HG02642 (cell line): Measurements from ENCODE around the gene ABAT.
"Not testable (repeated sequence)": the region's sequence is repeated elsewhere in the genome, so short reads cannot be mapped to it uniquely, and the experiment has no call there.

Experiments
- ATAC-seq: cut with Tn5 transposase; IDR thresholded peaks from one replicate; pipeline ENCODE4 v1.9.1; 2021; ENCODE audit warnings: mild to moderate bottlenecking; ENCODE audit not compliant: unreplicated experiment, poor library complexity

Gene ABAT

DNA sequence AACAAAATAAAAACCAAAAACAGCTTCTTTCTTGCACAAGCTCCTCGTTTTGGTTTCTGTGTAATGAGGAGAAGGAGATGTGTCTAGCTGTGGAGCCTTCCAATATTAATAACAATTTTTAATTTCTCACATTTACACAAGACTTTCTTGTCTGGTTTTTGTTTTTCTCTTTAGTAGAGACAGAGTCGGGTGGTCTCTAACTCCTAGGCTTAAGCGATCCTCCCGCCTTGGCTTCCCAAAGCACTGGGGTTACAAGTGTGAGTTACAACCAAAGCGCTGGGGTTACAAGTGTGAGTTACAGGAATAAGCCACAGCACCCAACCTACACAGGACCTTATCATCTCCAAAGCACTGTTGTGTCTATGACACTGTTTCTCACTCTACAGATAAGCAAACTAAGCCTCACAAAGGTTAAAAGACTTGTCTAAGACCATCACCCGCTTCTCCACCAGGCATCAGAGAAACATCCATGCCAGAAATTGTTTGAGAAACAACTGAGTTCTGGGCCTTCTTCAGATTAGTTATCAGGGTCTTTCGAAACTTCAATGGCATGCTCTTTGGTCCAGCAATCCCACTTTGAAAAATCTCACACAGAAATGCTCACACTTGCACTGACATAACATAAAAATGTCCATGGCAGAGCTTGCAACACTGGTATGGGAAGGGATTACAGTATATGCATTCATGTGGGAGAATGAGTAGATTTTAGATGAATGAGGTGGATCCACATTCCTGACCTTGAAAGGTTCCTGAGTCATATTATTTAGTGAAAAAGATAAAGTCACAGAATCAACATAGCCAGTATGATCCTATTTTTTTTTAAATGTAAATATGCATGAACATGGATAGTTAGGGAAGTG is 3.9 kb downstream of the ABAT start:
- ATAC-seq: no peak

DNA sequence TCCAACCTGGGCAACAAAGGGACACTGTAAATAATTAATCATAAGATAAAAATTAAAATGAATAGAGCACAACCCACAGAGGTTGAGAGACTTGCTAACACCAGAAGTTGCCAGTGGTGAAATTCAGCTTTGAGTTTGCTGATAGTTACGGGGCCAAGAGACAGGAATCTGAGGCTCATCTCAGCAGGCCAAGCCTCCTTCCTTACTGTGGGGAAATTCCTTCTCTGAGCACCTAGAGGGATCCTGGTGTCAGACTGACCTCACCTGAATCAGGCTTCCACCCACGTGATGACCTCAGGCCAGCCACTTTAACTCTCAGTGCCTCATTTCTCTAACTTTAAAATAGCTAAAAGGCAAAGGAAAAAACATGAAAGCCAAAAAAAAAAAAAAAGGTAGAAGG is 4.7 kb downstream of the ABAT start:
- no peak for ATAC-seq

DNA sequence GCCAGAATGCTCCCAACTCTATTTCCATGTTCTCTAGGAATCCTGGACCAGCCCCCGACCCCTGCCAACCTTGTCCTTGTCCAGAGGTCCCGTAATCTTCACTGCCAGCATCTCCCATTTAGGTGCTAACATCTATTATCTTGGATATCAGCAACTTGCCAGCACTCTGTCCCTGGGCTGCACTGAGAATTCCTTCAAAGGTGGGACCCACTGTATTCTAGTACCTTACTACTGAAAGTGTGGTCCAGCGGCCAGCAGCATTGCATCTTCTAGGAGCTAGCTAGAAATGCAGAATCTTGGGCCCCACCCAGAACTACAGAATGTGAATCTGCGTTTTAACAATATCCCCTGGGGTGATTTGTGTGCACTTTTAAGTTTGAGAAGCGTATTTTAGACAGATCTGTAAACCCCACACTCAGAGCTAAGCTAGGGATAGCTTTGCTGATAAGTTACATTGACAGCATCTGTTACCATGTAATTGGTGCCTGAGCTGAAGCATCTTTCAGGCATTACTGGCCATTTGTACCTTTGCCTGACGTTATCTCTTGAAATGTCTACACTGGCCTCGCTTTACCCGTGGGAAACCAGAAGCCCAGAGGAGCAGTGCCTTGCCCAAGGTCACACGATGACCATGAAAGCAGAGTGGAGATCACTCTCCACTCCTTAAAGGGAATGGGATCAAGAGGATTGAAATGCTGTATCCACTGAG is 8.3 kb downstream of the ABAT start:
- no peak for ATAC-seq

DNA sequence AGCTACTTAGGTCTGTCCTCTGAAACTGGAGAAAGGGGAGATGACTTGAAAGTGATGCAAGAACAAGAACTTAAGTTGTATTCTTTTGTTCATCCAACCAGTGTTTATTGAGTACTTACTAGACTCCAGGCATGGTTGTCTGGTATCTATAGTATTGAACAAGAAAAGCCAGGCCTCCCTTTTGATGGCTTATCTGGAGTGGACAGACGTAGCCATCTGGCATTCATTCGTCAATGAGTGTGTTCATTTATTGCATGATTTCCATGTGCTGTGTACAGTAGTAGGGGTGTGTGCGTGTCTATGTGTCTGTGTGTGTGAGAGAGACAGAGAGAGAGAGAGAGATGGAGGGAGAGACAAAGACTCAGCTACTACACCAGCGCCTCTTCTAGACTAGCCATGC is 9.2 kb downstream of the ABAT start:
- ATAC-seq: no peak

DNA sequence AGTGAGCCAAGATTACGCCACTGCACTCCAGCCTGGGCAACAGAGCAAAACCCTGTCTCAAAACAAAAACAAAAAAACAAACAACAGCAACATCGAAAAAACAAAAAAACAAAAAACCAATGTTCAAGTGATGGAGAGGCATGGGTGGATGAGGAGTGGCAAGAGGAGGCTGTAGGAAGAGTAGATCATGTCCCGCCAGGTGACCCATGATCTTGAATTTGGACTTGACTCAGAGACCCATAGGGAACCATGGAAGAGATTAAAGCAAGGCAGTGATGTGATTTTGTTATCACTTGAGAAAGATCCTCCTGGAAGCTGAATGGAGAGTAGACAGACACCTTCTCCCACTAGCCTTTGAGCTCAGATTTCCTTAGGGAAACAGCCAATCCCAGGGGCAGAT is 11.2 kb downstream of the ABAT start:
- no peak for ATAC-seq

DNA sequence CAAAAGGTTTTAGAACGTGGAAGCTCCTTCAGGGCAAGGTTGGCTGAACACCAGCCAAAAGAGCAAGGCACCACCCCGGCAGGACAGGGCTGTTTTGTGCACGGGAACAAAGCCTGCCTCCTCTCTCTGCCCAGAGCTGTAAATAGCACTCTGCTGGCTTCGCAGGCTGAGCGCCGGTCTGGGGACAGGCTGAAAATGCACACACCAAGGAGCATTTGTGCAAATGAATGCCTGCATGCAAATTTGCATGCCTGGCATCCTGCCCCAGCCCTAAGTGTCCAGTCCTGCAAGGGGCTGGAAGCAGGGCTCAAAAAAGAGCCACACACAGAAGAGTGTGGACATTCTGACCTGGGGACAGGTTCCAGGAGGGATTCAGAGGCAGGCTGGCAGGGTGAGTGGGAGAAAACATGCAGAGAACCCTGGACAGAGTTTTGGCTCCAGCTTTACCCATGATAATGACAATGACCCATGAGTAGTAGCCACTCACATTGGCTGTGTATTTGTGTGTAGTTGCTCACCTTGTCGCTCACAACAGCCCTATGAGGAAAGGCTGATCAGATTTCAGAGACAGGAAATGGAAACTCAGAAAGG is 11.7 kb downstream of the ABAT start:
- ATAC-seq: no peak

DNA sequence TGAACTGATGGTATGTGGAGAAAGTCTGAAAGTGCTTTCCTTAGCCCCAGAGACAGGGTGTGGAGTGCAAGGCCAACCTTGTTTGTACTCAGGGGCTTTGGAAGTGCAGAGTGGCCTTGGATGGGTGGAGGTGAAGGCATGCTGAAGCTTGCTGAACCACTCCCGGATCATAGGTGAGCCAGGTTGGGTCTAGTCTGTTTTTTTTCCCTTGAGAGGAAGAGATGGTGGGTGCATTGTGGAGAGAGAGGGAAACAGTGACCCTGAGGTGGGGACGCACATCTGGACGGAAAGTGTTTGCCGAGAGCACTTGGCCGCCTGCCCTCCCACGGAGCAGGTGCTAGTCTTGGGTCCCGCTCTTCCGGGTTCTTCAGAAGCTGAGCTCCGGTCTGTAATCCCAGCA is 12.5 kb downstream of the ABAT start:
- ATAC-seq: no peak

DNA sequence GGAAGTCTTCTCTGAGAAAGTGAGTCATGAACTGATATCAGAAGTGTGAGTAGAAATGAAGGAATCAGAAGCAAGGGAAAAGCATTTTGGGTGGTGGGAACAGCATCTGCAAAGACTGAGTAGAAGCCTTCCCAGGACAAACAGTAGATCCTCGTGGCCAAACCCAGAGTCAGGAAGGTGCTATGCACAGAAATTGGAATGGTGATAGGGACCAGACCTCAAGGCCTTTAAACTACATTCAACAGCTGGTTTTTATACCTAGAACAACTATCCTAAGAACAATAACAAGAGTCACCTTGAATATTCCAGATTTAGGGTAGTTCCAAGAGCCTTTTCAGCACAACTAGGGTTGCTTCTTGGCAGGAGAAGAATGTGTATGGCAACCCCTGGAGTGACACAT is 15.3 kb downstream of the ABAT start:
- no peak for ATAC-seq

DNA sequence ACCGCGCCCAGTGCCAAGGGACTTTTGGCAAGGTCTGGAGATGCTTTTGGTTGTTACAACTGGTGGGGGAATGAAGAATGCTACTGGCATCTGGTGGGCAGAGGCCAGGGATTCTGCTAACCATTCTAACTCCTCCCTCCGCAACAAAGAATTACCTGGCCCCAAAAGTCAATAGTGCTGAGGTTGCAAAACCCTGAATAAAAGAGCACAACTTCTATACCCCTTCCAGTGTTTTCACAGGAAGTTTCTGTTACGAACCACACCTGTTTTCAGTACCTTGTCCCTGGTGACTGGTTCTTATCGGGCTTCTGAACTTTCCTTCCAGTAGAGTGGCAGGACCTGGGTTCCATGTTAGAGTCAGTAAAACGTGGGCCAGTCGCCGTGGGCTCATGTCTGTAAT is 17.3 kb downstream of the ABAT start:
- ATAC-seq: no peak

DNA sequence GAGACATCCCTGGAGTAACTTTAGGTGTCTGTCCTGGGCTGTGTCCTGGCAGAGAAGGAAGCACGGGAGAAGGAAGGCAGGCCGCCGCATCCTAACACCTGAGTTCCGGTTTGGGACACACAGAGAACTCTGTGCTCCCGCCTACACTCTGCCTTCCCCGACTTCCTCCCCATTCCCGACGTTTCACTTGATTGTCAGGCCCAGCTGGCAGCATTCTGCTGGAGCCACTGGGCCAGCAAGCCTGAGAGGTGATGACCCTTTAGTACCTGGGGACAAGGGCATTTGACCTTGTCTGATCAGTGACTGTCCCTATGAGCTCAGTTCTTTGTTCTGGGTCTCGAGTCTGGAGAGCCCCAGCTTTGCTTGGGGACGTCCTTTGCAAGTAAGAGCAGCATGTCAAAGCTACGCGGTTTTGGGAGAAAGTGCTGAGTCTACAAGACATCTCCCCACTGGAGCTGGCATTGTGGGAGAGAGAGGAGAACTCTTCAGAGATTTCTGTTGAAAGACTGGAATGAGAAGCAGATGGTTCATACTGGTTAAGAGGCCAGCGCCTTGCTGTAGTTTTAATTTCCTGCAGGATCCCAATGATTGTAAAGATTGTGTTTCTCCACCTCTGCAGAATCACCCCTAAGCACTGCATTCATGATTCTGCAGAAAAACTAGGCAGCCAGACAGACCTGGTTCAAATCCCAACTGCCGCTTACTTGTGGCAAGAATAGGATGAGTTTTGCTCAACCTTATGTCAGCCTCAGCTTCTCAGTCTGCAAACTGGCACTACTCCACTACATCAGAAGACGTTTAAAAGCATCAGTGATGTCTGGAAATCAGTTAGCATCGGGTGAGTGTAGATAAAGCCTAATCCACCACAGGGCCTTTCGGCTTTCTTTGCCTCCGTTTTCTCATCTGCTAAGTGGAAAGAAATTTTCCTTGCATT is 20.6 kb downstream of the ABAT start:
- ATAC-seq: no peak

DNA sequence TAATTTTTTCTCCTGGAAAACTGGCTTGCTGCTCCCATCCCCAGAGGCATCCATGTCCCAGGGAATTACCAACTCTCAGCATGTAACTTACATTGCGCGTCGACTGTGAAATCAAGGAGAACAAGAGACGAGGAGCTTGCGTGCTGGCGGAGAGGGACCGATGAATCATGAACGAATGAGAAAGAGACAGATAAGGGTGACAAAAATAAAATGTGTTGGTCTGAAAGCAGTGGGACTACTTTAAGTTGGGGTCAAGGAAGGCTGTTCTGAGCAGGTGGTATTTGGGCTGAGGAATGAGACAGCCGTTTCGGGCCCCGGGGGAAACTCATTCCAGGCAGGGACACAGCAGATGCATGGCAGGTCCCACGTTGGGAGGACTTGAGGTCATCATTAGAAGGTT is 22.5 kb downstream of the ABAT start:
- no peak for ATAC-seq

DNA sequence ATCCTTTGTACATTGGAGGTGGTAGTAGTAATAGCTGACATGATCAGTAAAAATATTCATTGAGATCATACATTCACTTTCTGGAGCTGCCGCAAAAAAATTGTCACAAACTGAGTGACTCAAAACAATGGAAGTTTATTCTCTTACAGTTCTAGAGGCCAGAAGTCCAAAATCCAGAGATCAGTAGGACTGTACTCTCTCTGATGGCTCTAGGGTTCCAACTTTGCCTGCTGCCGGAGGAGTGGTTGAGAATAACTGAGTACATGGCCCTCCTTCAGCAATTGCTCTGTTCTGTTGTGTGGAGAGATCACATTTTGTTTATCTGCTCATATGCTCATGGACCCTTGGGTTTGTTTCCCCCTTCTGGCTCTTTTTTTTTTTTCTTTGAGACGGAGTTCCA is 23.5 kb downstream of the ABAT start:
- ATAC-seq: no peak

DNA sequence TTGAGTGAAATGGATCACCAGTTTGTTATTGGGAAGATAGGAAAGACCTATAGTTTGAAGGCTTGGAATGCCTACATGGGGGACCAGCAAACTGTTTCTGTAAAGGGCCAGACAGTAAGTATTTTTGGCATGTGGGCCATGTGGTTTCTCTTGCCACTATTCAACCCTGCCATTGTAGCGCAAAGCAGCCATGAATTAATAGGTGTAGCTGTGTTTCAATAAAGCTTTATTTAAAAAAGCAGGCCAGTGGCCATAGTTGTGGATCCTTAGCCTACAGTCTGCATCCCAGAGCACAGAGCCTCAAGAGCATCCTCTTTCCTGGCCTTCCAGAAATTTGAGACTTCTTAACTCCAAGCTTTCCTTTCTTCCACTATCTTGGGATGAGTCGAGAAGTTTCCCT is 29.3 kb downstream of the ABAT start:
- ATAC-seq: no peak

DNA sequence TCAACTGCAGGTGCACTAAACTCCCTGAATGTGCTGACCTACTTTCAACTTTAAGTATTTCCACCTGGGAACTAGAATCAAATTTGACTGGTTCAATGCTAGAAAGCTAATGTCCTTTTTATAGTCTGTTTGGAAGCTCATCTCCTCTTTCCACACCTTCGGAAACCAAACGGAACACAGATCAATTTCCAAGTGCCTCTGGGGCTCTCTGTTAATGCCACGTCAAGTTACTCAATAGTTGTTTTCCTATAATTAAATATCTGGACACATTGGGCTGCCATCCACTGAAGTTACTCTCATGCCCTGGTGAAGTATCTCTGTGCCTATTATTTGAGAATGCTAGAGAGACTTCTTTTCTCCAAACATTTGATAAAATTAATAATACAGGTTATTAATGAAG is 29.7 kb downstream of the ABAT start:
- no peak for ATAC-seq

DNA sequence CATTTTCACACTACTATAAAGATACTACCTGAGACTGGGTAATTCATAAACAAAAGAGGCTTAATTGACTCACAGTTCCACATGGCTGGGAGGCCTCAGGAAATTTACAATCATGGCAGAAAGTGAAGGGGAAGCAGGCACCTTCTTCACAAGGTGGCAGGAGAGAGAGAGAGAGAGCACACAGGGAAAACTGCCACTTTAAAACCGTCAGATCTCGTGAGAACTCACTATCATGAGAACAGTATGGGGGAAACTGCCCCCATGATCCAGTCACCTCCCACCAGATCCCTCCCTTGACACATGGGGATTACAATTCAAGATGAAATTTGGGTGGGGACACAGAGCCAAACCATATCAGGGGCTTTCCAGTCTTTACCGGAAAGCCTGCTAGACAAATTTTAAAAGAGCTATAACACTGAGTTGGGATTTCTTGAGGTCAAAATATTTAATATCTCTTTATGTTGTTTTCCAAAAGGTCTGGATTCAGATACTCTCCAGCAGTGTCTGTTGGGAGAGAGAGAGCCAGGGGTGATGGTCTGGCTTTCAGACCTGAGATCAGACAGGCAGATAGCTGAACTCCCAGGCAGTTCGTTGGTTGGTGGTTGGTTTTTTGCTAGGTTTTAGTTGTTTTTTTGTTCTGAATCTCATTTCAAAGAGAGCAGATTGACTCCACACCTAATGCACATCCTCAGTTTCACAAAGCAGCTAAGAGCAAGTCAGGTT is 30.8 kb downstream of the ABAT start:
- ATAC-seq: not testable (repeated sequence)

DNA sequence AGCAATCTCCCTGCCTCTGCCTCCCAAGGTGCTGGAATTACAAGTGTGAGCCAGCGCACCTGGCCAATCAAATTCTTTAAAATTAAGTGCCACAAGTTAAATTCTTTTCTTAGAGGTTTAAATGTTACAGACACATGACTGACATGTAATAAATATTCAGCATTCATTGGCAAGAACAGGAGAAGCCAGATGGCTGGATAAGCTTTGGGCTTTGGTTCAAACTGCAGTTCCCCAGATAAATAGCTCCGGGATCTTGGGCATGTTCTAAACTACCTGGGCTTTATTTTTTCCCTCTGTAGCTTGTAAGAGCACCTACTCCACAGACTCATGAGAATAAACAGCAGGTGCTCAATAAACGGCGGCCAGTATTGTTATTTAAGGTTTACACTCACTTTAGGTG is 34.1 kb downstream of the ABAT start:
- no peak for ATAC-seq

DNA sequence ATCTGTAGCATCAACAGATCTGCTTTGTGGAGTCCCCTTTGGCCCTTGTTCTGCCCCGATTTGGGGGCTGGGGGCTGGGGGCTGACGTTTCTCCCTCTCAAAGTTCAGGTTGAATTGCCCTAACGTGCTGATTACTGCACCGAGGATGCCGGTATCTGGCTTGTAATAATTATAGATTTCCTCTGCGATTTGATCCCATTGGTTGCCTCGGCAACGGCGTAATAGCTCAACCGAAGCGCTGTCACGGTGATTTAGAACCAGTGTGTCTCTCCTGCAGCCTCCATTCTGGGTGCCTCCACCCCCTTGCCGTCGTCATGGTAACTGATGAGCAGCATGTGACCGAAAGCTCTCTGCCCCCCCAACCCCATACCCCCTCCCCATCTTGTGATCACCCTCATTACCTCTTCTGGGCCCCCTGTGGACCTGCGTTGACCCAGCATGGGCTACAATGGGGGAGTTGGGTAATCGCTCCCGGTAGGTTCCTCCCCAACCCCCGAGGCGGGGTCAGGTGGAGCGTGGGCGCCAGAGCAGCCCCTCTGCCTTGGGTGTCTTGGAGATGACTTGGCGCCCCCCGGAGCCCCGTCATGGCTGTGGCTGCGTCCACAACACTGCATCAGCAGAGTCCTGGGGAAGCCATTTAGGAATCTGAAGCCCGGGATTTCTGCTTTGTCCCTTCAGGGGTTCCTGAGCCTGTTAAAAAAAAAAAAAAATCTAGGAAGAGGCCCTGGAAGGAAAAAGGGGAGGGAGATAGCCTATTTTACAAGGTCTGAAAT is 38.4 kb downstream of the ABAT start:
- ATAC-seq: no peak

DNA sequence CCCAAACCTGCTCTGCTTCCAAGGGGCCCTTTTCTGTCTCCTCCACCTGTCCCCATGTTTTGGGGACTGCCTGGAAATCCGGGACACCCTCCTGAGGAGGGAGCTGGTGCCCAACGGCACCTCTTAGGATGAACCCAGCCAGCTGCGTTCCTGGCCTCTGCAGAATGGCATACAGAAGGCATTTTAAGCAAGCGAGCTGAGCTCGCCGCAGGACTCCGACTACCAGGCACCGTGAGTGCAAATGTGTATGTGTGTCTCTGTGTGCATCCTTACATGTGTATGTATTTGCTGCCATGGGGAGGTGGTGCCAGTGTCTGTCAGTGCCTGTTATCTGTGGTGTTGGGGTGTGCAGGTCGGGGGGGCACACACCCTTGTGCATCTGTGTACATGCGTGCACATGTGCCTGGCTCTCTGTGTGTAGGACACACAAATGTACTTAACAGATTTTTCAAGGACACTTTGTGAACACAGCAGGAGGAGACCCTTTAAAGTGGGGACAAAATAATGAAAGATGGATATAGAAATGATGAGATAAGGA is 39.3 kb downstream of the ABAT start:
- ATAC-seq: no peak

DNA sequence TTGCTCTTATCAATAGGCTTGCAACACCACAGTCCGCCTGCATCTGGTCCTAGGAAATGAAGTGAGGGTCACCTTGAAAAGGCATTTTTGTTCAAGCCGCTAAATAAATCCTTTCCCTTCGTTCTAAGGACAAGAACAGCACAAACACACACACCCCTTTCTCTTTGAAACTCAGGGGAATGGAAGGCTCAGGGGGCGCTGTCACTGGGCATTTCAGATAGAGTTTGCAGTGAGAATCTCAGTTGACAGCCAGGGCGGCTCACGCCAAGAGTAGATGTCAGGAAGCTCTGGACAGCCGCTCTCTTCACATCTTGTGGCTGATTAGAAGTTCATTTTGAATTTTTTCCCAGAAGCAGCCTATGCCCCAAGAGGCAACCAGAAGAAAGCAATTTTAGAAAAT is 39.8 kb downstream of the ABAT start:
- no peak for ATAC-seq
